ENCODE results near the gene MFF.
"Not testable (repeated sequence)": the region's sequence is repeated elsewhere in the genome, so short reads cannot be mapped to it uniquely, and the experiment has no call there.

Gene MFF

DNA sequence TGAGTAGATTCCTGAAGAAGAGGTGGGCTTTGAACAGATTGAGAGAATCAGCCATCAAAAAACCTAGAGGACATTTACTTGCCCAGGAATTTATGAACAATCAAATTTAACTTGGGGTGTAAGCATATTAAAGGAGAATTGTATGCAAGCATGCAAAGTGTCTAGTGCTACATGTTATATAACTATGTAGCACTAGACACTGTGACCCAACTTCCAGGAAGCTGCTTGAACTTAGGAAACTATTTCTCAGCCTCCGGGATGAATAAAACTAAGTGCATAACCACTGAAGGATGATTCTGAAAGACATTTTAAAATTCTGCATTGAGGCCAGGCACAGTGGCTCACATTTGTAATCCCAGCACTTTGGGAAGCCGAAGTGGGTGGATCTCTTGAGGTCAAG lies 12.4 kb downstream of the MFF start:
- no peak for DNase-seq (ENCODE audit: low read depth)

DNA sequence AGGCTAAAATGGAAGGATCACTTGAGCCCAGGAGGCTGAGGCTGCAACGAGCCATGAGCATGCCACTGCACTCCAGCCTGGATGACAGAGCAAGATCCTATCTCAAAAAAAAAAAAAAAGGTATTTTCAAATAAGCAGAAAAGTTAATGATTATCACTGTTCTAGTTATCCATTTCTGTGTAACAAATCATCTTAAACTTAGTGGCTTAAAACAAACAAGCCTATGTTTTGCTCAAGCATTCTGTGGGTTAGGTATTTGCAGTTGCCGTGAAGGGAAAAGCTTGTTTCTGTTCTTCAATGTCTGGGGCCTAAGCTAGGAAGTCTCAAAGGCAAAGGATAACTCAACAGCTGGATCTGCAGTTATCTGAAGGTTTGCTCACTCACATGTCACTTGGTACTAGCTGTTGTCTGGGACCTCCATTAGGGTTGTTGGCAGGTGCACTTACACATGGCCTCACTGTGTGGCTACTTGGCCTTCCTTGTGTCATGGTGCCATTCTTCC lies 14.1 kb downstream of the MFF start:
- DNase-seq (ENCODE audit: low read depth): no peak

DNA sequence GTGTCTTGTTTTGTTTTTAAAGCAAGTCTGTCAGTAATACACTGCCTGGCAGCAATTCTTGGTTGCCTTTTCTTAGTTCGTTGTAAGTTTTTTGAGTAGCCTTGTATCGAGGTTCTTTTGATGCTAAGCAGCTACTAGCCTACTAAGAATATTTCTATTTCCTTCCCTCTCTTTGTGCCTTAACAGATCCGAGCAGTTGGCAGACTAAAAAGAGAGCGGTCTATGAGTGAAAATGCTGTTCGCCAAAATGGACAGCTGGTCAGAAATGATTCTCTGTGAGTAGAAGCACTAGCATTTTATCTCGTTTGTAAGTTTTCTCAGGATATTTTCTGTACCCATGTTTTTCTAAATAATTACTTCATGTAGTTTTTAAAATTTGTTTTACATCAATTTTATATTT lies 15.1 kb downstream of the MFF start:
- DNase-seq (ENCODE audit: low read depth): no peak

DNA sequence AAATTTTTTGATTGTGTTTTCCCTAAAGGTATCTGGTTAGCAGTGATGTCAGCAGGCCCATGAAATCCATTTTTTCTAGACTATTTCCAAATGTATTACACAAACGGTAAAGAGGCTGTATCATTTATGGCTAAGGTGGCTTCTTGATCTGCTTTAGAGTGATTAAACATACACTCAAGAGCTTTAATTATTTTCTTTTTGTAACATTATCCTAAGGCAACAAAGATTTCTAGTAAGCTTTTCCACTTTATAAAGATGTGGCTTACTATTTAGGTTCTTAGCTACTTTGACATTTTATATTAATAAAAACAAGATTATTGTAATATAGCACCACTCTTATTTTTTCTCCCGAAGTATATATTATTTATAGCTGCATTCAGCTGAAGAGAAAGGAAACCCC lies 16.5 kb downstream of the MFF start:
- DNase-seq (ENCODE audit: low read depth): no peak

DNA sequence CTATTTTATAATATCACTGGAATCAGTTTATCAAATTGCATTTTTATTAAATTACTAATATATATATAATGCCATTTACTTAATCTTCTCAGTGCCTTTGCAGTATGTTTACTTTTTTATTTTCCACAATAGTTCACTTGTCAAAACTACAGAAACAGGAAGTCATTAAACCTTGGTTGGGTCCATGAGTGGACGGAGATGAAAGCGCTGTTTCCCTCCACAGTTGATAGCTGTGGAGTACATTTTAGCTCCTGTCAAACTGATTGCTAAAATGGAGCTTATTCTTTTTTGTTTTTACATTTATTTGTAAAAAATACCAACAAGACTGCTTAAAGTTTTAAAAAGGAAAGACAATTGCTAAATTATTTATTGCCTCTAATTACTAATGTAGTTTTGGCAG lies 19.2 kb downstream of the MFF start:
- no peak for DNase-seq (ENCODE audit: low read depth)

DNA sequence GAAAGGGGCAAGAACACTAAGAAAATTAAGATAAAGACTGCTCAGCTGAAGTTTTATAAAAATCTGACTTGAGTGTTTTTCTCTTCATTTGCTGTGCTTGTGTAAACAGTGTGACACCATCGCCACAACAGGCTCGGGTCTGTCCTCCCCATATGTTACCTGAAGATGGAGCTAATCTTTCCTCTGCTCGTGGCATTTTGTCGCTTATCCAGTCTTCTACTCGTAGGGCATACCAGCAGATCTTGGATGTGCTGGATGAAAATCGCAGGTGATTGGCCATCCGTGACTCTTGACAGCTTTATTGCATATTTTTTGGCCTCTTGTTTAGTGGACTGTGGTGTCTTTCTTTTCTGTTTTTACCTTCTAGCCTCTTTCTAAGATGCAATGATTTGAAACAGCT lies 22.1 kb downstream of the MFF start:
- DNase-seq (ENCODE audit: low read depth): no peak

DNA sequence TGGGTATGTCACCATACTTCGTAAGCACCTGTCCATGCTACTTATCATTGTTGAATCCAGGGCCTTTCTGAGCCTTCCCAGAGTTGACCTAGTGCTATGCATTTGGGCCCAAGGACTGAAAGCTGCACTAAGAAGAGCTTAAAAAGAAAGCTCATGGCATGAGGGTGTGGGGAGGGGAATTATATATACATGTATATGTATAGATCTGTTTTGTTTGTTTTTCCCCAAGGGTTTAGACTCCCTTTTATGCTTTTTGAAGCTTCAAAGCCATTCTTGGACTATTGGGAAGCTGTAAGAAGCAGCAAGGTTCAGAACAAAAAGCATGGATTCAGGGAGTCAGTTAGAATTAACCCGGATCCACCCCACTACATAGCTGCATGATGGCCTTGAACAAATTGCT lies 23.3 kb downstream of the MFF start:
- no peak for DNase-seq (ENCODE audit: low read depth)

DNA sequence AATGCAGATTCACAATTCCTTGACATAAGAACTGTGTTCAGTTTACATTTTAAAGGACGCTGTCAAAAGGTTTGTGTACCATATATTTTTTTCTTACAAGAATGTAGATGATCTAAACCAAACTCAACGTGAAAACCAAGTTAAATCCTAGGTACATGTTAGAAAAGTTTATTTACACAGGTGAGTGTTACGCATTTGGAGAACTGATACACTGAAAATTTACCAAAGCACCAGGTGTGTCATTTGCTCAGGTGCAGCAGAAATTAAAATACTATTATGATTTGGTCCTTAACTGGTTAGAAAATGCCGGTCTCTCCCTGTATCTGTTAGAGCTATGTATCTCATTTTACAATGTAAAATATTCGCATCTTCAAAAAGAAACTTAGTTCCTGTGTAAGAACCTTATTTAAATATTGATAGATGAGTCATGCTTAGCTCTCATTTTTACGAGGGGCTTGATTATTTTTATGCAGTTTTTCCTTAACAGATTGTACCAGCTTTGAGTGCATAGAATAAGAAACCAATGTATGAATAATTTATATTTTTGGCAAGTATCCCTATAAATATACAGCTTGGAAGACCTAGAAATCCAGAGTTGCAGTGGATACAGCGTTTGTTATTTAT lies 25.1 kb downstream of the MFF start:
- no peak for DNase-seq (ENCODE audit: low read depth)

DNA sequence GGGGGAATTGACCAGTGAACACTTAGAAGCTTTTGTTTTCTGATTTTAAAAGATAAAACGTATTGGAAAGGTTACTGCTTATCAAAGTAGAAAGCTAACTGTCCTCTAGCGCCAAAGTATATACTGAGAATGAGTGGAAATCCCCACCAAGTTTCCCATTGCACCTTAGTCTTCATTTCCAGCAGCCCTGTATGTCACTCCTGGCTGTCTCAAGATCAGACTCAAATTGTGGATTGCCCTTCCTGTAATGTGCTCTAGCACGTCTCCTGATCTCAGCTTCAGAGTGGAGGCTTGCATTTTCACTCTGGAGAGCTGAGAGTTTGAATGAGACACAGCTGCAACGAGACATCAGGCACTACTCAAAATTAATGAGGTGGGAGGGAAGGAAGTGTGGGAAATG lies 26.6 kb downstream of the MFF start:
- DNase-seq (ENCODE audit: low read depth): no peak

DNA sequence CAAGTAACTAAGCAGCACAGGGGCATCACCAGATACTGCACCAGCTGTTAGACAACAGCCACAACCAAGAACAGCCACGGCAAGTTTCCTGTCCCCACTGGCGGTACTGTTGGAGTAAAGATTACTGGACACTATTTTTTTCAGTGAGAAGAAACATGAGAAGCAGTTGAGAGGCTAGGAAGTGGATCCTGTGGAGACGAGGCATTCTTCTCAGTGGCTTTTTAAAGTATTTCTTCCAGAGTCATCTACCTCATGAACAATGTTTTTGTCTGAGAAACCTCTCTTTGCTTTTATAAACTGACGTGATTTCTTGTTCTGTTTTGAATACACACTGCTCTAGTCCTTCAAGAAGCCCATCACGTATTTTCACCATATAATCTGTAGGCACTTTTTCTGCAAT lies 35.3 kb downstream of the MFF start:
- DNase-seq (ENCODE audit: low read depth): no peak

DNA sequence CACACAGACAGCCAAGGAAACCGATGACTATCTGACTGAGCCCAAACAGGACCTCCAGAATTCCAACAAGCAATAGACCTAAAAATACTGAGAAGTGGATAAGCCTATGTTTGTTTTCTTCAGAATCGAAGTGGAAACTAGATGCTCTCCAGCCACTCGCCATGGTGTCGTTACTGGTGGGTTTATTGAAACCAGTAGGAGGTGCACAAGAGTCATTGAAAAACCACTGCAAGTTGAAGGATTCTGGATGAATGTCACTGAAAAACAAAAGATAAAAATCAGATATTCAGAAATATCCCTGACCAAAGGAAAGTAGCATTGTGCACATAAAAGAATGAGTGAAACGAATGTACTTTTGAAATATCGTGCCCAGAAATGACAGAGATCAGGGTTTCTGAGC lies 38.7 kb downstream of the MFF start:
- DNase-seq (ENCODE audit: low read depth): no peak

DNA sequence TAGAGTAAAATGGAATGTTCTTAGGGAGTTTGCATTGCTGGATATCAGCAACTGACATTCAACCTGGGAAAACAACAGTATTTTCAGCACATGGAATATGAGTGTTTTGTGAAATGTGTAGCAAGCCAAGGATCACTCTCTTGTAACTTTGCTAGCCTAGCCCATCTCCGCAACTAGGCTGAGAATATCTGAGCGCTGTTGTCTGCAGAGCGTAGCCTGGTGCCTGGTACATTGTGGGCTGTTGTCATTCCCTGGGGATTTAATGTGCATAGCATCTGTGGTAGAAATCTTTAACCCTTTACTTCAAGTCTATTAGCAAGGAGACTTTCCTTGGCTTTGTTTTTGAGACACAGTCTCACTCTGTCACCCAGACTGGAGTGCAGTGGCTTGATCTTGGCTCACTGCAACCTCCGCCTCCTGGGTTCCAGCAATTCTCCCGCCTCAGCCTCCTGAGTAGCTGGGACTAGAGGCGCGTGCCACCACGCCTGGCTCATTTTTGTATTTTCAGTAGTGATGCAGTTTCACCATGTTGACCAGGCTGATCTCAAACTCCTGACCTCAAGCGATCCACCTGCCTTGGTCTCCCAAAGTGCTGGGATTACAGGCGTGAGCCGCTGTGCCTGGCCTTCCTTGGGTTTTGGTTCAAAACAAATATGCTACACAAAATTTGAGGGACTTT lies 39.7 kb downstream of the MFF start:
- DNase-seq (ENCODE audit: low read depth): not testable (repeated sequence)

DNA sequence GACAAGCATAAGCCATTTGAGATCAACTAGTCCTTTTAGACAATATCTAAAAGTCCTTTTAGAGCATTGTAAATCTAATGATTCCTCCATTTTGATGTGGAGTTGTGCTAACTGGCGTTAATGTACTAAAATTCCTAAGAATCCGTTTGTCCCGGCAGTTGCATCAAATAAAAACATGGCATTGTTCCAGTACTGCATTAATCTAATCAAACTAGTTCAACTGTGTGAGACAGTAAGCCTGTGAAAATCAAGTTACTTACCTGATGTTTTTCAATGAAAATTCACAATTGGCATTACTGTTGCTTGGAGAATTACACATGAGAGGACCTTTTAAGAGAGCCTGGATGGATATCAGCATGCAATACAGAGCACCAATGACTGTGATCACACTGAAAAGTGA lies 40.8 kb downstream of the MFF start:
- no peak for DNase-seq (ENCODE audit: low read depth)

DNA sequence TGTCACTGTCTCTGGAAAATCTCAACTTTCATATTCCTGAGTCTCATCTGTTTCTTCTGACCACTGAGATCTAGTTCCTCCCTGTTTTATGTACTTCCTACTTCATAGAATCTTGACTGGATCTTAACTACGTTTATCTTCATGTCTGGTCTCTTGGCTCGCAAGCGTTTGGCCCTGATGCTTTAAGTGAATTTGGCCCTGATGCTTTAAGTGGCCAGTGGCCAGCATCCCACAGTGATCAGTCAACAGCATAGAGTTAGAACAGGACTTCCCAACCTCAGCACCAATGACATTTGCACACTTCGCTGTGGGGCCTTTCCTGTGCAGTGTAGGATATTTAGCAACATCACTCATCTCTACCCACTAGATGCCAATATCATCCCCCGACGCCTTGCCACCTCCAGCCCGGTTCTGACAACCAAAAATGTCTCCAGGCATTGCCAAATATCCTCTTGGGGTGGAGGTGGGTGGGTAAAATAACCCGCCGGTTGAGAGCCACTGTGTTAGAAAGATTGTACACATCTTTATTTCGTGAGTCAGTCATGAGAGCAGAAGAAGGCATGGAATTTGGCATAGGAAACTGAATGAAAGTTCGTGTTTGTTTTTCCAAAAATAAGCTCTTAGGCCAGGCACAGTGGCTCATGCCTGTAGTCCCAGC lies 41.8 kb downstream of the MFF start:
- DNase-seq (ENCODE audit: low read depth): no peak

DNA sequence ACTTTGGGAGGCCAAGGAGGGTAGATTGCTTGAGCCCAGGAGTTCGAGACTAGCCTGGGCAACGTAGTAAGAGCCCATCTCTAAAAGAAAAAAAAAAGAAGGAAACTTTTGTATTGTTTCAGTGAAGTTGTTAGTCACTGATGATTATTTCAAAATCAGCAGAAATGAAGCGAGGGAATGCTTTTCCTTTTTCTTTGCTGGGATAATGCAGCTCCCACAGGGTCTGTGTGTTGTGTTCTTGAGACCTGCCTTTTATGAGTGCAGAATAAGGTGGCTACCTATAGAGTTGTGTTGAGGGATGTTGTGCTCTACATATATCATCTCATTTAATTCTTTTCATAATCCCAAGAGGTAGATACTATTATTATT lies 42.4 kb downstream of the MFF start:
- no peak for DNase-seq (ENCODE audit: low read depth)

DNA sequence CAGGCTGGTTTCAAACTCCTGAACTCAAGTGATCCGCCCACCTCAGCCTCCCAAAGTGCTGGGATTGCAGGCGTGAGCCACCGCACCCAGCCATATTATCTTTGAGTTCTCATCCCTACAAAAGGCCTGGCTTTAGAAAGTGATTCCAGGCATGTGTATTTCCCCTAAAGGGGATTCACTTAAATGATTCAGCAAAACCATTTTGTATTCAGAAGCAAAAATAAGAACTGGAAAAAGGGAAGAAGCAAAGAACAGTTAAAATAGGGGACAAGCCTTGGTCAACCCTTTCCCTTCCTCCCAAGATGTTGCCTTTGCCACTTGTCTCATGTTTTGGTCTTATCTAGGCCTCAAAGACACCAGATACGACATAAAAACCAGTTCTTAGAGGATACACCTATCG lies 43.5 kb downstream of the MFF start:
- no peak for DNase-seq (ENCODE audit: low read depth)

DNA sequence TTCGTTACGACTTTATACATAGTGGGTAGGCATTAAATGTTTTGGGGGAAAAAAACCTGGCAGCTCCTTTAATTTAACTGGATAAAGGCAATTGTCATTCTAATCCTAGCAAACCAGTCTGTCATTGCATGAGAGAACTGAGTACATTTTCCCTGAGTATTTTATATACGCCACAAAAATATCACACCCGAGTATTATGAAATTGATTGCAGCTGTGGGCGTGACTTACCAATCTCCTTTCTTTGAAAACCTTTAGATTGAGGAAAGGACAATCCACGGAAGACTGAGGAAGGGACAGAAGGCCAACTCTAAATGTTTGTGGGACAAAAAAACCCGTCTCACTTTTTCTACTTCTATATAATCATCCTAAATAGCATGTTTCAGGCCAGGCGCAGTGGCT lies 45.0 kb downstream of the MFF start:
- no peak for DNase-seq (ENCODE audit: low read depth)

DNA sequence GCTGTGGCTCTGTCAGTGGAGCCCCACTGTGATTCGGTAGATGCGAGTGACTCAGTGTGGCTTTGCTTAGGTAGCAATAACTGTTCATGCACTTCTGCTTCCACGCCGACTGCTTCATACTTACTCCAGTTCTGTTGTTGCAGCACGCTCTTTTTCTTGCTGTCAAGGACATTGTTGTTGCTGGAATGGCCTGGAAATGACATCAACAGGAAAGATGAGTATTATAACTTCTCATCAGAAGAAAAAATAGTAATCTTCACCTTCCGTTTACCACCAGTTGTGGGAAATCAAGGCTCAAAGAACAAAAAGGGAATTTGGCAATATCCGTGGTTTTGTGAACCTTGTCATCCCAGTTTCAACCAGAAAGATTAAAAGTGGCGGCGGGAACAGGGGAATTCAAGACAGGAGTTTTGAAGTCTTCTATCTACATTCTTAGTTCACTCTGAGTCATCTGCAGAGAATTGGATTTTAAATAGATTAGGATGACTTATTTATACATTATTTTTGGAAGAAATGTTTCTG lies 45.8 kb downstream of the MFF start:
- DNase-seq (ENCODE audit: low read depth): no peak

DNA sequence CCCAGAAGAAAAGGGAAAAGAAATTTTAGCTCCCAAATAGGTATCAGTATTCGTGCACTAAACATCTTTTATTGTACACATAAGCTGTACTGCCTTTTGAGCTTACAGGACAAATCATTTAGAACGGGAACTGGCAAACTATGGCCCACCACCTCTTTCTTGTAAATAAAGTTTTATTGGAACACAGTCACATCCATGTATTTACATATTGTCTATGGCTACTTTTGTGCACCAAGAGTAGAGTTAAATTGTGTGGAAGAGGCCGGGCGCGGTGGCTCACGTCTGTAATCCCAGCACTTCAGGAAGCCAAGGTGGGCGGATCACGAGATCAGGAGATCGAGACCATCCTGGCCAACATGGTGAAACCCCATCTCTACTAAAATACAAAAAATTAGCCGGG lies 48.3 kb downstream of the MFF start:
- no peak for DNase-seq (ENCODE audit: low read depth)

DNA sequence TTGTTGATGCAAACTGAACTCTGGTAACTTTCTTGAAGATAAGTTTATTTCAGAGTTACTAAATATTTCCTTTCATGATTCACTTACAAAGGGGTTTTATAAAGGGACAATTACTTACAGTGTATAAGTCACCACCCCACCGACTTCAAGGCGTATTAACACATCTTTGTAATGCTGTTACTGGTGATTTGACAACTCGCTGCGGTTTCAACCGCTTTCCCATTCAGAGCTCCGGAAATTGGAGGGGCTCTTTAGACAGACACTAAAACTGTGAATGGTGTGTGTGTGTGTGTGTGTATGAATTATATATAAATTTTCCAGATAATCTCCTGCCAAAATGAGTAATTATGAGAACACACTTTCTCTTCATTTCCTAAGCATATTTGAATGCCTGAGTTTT lies 49.1 kb downstream of the MFF start:
- DNase-seq (ENCODE audit: low read depth): peak; percentile 23

DNA sequence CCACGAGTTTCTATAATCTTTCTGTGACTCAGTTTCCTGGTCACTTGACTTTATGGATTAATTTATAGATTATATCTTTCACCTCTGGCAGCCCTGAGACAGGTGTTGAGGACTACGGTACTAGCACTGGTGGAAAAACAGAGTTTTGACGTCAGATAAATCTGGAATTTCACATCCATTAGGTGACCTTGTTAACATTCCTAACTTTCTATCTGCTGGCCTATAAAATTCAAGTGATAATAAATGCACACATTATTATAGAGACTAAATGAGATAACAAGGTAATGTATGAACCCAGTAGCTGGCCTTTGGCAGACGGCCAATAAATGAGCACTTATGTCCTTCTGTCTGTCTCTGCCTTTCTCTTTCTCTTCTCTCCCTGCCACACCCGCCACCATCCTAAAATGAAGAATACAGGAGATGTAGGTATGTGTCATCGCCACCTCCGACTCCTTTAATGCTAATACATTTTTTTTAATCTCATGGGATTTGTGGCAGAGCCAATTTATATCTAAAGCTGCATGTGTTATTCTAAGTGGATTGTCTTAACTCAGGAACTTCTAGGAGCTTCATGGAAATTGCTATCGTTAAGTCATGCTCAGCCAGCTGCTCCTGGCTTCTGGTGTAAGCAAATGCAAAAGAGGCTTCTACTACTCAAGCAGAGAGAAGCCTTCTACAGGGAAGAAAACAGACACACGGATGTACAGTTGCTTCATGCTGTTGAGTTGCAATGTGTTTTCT lies 51.8 kb downstream of the MFF start:
- DNase-seq (ENCODE audit: low read depth): no peak

DNA sequence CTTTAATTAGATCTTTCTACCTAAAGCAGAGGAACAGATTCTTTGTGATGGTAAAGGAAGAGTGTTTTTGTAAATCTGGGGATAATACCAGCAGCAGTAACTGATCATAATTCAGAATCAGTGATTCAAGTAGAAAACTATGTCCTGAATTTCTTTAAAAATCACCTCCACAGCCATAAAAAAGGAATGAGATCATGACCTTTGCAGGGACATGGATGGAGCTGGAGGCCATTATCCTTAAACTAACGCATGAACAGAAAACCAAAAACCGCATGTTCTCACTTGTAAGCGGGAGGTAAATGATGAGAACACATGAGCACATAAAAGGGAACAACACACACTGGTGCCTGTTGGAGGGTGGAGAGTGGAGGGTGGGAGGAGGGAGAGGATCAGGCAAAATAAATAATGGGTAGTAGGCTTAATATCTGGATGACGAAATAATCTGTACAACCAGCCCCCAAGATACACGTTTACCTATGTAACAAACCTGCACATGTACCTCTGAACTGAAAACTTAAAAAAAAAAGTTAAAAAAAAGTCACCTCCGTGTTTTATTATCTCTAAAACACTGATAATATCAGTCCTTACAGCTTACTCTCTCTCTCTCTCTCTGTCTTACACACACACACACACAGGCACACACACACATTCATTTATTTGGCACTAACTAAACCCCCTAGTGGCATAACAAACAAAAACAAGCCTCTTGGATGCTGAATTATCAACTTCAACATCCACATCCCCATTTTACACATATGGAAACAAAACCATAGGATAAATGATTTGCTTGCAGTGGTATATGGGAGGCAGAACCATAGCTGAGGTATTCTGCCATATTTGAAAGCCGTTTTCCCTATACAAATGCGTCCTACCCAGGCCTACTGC lies 52.7 kb downstream of the MFF start:
- no peak for DNase-seq (ENCODE audit: low read depth)
